ENCODE data around the gene RBM38.

RBM38 gene

DNA sequence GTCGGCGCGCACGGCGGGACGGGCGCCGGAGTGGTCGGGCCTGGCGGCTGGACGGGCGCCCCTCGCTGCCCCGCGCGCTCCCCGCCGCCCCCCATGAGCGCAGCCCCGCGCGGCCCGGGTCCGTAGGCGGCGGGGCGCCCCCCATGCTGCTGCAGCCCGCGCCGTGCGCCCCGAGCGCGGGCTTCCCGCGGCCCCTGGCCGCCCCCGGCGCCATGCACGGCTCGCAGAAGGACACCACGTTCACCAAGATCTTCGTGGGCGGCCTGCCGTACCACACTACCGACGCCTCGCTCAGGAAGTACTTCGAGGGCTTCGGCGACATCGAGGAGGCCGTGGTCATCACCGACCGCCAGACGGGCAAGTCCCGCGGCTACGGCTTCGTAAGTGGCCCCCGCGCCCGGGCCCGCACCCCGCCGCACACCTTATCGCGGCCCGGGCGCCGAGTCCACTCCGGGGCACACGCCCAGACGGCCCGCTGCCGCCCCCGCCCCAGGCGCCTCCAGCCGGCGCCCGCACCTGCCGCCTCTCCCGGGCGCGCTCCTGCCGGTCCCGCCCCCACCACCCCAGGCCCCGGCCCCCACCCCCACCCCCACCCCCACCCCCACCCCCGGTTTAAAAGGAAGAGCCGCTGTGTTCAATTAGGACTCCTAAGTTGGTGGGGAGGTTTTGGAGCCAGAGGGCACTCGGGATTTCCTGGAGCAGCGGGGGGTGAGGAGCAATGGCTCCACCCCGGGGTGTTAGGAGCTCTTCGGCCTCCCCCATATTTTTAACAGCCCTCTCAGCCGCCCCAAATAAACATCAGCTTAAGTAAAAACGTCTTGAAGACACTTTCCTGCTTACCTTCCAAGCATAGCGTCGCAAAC lies 474 bp downstream of the RBM38 start:
- DNase-seq = peak; percentile 81

DNA sequence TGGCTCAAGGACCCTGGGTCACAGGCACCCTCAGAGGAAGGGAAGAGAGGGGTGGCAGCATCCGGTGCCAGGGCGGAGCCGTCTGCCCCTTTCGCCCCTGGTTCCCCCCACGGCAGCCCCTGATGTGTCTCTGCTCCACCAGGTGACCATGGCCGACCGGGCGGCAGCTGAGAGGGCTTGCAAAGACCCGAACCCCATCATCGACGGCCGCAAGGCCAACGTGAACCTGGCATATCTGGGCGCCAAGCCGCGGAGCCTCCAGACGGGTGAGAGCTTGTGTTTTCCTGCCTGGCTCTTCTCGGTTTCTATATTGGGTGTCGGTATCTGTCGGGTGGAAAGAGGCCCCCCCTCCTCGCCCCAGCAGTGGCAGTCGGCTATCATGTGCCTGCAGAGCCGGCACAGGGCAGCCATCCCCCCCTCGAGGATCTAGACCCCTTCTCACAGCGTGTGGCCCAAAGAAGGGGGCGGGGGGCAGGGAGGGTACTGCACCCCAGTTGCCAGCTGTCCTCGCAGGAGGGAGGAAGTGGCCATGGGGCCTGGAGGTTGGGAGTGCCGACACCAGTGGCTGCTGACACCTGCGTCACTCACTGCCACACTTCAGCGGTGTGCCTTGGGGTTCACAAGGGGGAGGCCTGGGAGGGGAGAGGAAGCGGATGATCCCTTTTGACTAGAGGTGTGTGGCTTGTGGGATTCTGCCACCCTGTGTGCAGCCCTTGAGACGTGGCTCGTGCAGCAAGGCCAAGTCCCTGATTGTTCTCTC lies 1.5 kb downstream of the RBM38 start:
- DNase-seq = peak; percentile 86

DNA sequence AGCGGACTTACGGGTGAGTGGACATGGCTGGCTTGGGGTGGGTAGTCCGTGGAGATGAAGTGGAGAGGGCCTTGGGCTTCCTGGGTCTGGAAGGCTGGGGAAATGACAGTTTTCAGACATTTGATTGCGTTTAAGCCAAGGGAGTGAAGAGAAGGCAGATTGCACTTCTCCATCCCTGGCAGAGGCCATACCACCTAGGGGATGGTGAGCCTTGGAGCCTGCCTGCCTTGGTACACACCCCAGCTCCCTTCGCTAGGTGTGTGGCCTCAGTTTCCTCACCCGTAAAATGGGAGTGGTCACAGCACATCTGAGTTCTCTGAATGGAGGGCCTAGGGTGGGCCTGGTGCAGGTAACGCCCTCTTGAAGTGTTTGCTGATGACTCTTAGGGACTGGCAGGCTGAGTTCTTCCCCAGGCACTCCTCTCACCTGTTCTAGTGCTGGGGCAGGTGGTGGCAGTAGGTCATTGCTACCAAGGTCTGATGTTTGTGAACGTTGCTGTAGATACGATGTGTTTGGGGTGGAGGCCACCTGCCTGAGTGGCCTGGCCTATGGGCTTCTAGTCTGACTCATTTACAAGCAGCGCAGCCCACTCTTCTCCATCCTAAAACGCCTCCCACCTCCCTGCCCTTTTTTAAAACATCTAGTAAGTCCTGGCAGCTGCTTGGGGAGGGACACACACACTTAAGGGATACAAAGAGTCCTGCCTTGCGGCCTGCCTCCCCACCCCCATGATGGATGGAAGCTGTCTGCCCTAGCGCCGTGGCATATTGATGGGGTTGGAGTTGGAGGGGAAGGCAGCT lies 2.3 kb downstream of the RBM38 start:
- no peak for DNase-seq

DNA sequence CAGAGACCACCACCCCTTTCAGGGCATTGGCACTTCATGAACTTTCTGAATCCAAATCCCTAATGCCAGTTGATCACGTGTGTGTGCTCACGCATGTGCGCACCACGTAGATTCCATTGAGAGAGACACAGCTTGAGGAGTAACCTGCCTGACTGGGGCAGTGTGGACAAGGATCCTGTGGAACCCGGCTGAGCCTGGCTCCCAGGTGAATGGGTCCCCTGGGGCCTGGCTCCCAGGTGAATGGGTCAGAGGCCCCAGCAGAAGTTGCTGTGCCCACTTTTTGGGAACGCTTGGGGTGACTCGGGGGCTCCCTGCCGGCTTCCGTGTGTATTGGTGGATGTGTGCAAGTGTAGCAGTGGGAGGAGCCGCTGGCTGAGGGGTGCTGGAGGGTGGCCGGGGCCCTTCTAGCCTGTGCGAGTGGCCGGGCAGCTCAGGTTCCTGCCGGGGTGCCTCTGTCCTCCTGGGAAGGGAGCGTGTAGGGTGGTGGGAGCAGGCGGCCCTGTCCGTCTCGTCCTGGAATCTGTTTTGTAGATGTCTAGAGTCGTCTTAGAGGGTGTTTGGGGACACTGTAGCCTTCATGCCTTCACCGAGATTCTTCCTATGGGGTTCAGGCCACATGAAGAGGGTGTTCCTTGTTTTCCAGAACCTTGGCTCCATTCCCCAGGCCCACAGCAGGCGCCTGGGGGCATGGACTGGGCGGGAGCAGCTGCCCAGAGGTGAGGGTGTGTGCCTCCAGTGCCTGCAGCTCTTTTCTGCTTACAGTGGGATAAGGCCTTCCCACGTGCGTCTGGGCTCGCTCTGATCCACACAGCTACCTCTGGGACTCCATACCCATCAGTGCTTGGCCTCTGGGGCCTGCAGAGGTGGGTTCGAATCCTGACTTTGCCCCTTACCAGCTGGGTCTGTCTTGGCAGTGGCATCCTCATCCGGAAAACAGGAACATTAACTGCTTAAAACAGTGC lies 3.2 kb downstream of the RBM38 start:
- no peak for DNase-seq

DNA sequence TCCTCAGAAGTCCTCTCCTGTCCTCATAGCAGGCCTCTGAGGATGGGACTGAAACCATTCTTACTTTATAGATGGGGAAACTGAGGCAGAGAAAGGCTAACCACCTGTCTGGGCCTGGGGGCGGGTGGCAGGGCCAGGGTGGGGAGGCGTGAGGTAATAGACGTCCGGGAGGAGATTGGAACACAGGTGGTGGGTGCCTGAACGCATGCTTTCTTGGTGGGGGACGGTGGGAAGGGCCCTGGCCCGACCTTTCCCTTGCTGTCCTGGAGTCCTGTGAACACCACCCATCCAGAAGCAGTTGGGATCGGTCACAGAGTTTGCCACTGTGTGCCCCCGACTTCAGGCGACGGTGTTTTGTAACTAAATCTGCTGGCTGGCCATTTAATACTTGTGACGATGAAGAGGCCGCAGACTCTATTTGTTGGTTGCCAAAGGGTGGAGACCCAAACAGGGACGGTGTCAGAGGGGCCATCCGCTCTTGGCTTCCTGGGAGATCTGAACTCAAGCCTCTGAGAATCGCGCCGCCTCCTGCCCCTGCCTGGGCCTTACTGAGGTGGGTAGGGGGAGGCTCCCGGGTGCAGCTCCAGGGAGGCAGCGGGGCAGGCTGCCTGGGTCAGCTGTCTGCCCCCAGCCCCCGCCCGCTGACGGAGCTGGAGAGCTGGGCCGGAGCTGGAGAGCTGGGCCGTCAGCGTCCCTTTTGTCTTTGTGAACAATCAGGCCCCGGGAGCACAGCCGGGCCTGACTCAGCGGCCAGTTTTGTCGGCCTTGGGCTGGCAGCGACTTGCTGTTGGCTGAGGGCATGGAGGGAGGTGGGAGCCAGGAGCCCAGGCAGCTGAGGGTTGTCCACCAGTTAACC lies 4.1 kb downstream of the RBM38 start:
- DNase-seq = no peak

DNA sequence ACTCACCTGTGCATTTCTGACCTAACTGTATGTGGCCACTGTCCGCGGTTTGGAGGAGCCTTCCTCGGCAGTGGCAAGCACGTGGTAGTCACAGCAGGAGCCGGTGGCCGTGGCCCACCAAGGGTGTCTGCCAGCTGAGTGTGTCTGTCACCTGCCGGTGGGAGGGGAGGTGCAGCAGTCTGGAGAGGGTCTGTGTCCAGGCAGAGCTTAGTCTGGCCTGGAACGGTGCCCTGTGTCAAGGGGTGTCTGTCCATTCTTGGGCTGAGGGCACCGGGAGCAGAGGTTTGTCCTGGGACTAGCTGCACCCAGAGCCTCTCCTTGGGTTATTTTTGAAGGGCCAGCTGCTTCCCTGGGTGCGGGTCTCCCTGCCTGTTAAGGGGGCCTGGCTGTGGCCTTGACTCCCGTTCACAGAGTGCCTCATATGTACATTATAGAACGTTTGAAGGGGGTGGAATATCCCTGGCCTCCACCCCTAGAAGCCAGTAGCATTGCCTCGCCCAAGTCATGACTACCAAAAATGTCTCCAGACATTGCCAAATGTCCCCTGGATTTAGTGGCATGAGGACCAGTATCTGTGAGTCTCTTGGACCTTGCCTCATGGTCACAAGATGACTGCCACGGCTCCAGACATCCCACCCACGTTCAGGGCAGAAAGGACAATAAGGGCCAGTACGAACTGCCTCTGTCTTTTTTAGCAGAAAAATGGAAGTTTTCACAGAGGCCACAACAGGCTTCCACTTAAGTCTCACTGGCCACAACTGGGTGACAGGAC lies 5.2 kb downstream of the RBM38 start:
- DNase-seq = no peak

DNA sequence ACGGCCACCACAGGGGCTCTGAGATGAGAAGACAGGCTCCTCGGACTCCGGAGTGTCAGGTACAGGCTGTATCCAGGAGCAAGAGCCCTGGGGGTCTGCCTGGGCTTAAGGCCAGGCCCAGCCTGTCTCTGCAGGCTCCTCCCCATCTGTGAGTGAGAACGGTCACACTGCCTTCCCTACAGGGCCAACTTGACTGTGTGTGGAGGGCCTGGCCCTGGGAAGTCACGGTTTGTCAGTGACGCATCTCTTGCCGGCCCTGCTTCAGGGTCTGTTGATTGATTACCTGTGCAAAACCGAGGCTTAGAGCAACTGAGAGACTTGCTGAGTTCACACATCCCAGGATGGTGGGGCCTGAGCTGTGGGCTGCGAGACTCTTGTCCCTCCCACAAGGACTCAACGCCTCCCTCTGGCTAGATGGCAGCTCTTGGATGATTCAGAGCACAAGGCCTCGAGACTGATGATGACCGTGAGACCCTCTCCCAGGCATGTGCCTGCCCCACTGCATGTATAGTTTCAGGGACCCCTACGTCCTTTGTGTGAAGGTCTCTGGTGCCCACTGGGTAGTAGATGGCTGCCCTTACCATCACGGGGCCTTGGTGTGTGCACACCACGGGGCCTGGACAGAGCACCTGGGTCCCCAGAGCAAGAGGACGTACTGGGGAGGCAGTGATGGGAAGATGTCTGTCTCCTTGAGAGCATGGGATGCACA lies 5.9 kb downstream of the RBM38 start:
- peak; percentile 73 for DNase-seq

DNA sequence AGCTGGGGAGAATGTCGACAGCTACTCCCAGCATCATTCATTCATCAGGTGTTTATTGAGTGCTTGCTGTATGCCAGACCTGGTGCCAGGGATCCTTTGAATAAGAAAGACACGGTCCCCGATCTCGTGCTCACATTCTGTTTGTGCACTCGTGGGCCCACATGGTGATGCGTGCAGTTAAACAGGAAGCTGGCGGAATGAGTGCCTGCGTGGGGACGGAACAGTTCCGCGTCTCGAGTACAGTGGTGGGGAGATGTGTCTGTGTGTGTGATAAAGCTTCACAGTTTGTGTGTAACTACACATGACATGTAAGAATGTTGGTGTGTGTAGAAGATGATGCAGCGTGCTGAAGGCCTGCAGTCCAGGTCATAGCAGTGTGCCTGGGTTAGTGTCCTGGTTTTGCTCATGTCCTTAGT lies 6.5 kb downstream of the RBM38 start:
- DNase-seq = peak; percentile 79

DNA sequence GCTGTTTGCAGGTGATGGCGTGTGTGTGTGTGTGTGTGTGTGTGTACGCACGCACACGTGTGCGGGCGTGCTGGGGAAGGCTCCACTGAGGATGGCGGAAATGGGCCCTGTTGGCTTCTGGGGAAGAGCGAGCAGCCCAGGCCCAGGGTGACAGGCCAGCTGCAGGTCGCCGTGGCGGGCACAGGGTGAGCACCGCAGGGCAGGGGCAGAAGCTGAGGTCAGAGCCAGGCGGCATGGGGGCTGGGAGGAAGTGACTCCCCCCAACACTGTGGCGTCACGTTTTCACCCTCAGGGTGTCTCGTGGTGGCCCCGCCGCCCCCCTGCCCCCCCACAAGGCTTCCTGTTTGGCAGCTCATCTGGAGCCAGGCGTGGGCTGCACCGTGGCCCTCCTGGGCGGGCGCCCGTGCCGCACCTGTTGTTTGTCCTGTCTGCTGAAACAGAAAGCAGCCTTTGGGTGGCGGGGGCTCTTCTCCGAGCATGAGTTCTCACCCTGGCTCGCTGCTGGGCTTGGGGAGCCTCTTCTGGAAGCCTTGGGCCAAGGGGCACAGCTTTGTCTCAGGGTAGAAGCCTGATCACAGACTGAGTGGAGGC lies 7.1 kb downstream of the RBM38 start:
- DNase-seq = peak; percentile 94

DNA sequence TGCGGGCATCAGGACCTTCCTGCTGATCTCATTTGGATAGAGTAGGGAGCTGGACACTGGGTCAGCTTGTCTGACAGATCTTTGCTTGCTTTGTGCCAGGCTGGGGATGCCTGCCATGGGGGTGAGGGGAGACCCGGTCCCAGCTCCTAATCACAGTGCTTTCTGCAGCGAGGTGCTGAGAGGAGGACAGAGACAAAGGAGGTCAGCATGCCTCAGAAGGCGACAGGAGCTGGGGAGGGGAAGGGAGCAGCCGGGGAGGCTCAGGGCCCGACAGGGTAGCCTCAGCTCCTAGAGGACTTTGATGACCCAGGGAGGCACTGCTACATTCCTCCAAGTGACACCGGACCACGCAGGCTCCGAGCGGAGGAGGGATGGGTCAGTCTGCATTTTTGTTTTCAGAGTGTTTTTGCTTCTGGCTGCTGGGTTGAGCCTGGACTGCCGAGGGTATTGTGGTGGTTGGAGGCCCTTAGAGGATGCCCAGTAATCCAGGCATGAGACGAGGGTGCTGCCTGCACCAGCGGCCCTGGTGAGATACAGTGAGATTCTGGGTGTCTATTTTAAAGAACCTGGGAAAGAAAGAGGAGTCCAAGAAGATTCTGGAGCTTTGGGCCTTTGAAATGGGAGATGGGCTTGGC lies 7.8 kb downstream of the RBM38 start:
- DNase-seq = no peak

DNA sequence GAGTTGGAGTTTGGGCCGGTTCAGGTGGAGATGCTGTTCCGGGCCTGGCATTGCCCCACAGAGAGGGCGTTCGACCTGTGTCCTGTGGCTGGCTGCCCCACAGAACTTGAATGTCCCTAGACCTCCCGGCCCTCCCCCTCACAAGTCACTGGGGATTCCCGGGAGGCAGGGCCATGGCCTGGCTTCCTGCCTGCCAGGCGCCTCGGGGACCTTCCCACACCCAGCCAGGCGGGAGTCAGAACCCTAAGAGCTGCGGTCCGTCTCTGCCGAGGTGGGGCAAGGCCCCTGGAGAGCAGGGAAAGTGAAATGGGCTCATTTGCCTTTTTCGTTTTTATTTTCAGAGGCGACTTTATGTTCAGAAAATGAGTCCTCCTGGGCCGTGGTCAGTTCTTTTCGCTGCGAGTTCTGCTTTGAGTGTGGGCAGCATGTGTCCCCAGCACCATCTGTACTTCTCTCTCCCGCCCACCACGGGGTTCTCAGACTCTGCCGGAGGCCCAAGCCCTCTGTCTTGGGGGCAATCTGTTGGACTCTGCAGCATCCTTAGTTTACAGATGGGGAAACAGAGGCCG lies 8.5 kb downstream of the RBM38 start:
- DNase-seq = peak; percentile 81

DNA sequence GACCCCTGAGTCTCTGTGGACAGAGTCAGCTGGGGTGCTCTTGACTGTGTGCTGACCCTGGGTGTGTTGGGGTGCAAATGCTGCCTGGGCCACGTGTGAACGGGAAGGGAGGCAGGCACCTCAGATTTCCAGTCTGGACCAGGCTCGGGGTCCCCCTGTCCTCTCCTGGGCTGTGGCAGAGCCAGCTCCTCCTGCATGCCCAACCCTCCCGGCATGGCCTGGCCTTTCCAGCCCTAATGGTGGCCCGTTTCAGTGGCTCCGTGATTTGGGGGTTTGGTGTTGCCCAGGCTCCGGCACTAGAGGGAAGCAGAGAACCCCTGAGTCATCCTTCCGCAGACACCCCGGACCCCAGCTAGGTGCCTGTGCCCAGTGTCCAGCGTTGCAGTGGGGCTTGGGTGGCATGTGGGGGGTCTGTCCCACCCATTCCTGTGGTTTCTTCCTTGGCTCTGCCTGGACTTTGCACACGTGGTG lies 9.1 kb downstream of the RBM38 start:
- DNase-seq = no peak

DNA sequence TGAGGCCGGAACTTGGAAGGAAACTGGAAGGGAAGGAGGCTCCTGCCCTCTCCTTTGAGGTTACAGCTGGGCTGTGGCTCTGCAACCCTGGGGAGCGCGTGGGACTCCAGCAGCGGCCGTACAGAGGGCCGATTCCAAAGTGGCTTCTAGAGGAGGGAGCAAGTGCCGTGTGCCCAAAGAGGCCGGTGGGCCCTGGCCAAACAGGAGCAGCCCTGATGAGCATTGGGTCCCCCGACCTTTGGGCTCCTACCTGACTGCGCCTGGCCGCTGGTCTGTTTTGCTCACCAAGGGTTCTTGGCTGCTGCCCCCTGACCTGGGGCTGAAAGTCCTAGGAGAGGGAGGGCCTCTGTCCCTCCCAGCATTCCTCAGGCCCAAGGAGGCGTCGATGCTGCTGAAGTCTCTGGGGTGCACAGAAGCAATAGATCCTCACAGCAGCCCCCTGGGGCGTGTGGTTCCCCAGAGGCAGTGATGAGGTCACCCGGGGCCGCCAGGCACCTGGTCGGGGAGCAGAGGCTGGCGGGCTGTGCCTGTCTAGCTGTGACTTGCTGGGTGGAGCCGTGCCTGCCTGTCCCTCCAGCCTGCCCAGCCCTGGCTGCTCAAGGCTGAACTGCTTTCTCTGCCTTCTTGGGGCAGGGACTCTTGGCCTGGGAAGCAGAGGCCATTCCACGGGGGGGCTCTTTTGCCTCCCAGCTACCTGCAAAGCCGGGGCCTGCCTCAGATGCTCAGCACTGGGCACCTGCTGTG lies 9.8 kb downstream of the RBM38 start:
- no peak for DNase-seq

DNA sequence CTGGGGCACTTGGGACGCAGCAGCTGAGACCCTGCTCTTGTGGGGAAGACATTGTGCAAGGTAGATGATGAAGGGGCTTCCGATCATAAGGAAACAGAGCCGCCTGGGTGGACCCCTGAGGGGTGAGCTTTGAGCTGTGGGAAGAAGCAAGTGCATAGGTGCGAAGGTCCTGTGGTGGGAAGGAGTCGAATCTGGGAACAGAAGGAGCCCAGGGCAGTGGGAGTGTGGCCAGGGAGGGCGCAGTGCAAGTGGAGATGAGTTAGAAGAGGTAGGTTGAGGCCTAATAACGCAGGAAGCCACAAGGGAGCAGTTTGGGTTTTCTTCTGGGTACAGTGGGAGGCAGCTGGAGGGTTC lies 10.3 kb downstream of the RBM38 start:
- DNase-seq = no peak

DNA sequence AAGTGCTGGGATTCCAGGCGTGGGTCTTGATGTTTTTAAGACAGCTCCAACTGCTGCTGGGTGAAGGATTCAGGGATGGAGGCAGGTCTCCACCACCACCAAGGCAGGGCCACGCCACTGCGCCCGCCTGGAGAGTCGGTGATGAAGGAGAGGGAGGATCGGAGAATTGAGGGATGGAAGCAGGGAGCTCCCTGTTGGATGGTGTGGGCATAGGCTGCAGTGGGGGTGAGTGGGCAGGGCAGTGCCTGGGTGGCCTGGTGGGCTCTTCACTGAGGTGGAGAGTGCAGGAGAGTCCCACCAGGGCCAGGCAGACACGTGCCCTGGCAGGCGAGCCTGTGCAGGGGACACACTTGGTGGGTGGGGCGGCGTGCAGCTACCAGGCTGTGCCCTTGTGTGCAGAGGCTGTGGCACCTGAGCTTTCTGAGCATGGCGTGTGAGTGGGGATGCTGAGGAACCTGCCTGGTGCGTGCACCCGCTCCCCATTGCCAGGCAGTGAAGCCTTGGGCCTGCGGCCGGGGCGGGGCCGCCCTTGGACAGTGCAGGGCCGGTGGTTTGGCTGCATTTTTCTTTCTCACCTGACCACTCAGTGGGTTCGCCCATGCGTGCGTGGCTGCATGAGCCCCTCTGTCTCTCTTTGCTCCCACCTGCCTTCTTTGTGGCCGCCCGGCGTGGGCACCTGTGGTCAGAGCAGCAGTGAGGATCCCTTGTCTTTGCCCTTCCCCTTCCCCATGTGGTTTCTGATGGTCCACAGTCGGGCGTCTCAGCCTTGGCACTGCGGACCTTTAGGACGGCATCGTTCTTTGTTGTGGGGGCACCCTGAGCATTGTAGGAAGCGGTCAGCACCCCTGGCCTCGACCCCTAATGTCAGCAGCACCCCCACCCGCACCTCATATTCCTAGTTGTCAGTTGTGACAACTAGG lies 11.3 kb downstream of the RBM38 start:
- DNase-seq = no peak

DNA sequence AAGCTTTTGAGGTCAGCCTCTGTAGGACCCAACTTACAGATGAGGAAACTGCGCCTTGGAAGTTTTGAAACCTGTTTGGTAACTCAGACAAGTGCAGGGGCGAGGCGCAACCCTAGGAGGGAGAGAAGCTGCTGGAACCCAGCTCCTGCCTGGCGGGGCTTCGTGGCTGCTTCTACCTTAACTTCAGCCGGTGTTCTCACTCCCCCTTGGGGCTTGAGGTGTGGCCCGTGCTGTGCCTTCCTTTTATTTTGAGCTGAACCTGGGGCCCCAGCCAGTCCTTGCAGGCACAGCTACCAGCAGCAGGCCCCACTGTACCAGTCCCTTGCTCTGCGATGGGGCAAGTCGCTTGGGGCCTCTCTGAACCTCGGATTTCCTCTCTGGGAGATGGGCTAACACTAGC lies 12.0 kb downstream of the RBM38 start:
- DNase-seq = no peak

DNA sequence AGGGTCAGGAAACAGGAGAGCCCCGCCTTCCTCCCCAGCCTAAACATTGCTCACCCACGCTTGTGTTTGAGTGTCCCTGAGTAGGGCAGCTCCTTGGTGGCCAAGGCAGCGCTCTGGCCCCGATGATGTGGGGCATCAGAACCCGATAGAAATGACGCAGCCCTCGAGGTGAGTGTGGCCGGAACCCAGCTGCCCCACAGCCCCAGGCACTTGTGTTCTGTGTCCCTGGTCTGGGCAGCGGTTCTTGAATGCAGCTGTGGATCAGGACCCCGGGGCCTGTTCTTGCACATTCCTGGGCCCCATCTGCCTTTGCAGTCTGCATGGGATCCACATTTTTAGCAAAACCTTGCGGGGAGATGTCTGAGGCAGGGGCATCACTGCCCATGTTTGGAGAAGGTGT lies 12.8 kb downstream of the RBM38 start:
- DNase-seq = no peak

Measured in activated CD8-positive, alpha-beta memory T cell treated with anti-CD3 and anti-CD28 coated beads for 24 hours (primary cell).